Measurements from ENCODE around the gene BAD. TPM values are rescaled to one million over a fixed set of nuclear protein-coding genes. Genes with fewer than 3 reads are reported as not detected.

BAD gene
- total and polyA plus RNA-seq, 10 of the 15 experiments (the other 5 are each of a cell fraction or from before 2014, with no cell fraction given): 1.5 to 67.2 (median 39.6) TPM

DNA sequence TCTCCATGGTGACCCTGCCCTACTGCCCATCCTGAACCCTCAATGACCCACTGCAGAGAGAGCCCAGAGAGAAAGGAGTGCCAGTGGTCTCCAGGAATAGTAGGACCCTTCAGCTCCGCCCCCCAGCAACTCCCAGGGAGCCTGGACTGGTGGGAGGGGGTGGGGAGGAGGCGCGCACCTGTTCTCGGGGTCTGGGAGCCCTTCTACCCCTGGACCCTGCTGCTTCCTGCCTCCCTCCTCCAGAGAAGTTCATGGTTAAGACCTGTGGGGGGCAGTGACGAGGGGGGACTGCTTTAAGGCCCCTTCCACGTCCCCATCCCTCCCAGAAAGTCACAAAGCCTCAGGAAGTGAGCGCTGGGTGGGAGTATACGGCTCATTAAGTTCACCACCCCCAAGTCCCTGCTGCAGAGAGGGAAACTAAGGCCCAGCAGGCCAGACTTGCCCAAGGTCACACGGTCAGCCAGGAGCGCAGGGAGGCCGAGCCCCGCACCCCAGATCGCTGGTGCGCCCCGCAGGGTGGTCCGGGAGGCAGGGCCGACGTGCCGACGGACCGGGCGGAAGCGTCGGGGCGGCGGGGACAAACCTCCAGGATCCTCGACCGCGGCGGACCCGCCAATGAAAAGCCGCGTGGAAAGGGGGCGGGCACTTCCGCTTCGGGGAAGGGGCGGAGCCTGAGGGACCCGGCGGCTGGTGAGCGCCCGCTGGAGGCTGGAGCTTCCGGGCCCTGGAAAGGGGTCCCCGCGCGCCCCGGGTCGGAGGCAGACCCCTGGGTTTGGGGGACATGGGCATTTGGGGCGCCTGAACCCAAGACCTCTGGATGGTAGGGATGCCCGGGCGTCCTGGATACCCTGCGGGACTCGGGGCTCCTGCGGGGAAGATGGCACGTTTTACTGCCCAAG, 58.6 kb downstream of the BAD start, which contains the start of the genes NUDT22 and TRPT1 (continued):
- TF ChIP-seq, protein P1, sequence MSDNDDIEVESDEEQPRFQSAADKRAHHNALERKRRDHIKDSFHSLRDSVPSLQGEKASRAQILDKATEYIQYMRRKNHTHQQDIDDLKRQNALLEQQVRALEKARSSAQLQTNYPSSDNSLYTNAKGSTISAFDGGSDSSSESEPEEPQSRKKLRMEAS (IDR thresholded peaks at IDR 0.05; ENCODE audit: low read depth, low read length): no peak
- TF ChIP-seq, protein P2, sequence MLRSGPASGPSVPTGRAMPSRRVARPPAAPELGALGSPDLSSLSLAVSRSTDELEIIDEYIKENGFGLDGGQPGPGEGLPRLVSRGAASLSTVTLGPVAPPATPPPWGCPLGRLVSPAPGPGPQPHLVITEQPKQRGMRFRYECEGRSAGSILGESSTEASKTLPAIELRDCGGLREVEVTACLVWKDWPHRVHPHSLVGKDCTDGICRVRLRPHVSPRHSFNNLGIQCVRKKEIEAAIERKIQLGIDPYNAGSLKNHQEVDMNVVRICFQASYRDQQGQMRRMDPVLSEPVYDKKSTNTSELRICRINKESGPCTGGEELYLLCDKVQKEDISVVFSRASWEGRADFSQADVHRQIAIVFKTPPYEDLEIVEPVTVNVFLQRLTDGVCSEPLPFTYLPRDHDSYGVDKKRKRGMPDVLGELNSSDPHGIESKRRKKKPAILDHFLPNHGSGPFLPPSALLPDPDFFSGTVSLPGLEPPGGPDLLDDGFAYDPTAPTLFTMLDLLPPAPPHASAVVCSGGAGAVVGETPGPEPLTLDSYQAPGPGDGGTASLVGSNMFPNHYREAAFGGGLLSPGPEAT (IDR thresholded peaks at IDR 0.05; ENCODE audit: low read depth): 0 out of 2 replicates have a peak, but pooled peaks have one; percentile 25
- TF ChIP-seq SUPT20H (IDR thresholded peaks at IDR 0.05; ENCODE audit: borderline replicate concordance, control insufficient read depth, low read depth, low read length) (no peak), ZNF207 (IDR thresholded peaks at IDR 0.05; ENCODE audit: borderline replicate concordance) (no peak), ATF7 (IDR thresholded peaks at IDR 0.05; ENCODE audit: low read depth) (no peak), NBN (IDR thresholded peaks at IDR 0.05) (no peak), BRCA1 (IDR thresholded peaks at IDR 0.05; ENCODE audit: low read depth, low read length) (no peak), MXI1 (IDR thresholded peaks at IDR 0.05; ENCODE audit: low read depth, low read length) (peak; percentile 36; the same call in 1 of the 2 replicates), HCFC1 (IDR thresholded peaks at IDR 0.05; ENCODE audit: low read length) (peak; percentile 34; the same call in 1 of the 2 replicates), ZNF384 (IDR thresholded peaks at IDR 0.05; ENCODE audit: borderline replicate concordance, low read depth, low read length) (no peak), POLR2A (IDR thresholded peaks at IDR 0.05; ENCODE audit: low read depth, low read length) (peak; percentile 71), WRNIP1 (IDR thresholded peaks at IDR 0.05; ENCODE audit: borderline replicate concordance, low read depth, low read length) (no peak), JUNB (IDR thresholded peaks at IDR 0.05) (no peak), NFYB (IDR thresholded peaks at IDR 0.05; ENCODE audit: insufficient read depth, low read depth, low read length) (peak; percentile 64; the same call in 1 of the 2 replicates), IKZF1 (conservative IDR thresholded peaks at IDR 0.05) (peak; percentile 49), MEF2B (IDR thresholded peaks at IDR 0.05; ENCODE audit: partially characterized antibody, poor library complexity, severe bottlenecking) (no peak), ZNF622 (IDR thresholded peaks at IDR 0.05) (no peak), TARDBP (IDR thresholded peaks at IDR 0.05; ENCODE audit: borderline replicate concordance) (no peak), NRF1 (conservative IDR thresholded peaks at IDR 0.05; ENCODE audit: low read depth, low read length) (no peak), LARP7 (IDR thresholded peaks at IDR 0.05) (peak; percentile 58), MTA2 (IDR thresholded peaks at IDR 0.05; ENCODE audit: low read depth) (no peak), TBL1XR1 (IDR thresholded peaks at IDR 0.05; ENCODE audit: low read depth, low read length) (no peak)
- TF ChIP-seq, protein P3, sequence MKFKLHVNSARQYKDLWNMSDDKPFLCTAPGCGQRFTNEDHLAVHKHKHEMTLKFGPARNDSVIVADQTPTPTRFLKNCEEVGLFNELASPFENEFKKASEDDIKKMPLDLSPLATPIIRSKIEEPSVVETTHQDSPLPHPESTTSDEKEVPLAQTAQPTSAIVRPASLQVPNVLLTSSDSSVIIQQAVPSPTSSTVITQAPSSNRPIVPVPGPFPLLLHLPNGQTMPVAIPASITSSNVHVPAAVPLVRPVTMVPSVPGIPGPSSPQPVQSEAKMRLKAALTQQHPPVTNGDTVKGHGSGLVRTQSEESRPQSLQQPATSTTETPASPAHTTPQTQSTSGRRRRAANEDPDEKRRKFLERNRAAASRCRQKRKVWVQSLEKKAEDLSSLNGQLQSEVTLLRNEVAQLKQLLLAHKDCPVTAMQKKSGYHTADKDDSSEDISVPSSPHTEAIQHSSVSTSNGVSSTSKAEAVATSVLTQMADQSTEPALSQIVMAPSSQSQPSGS (IDR thresholded peaks at IDR 0.05; ENCODE audit: low read length): no peak
- TF ChIP-seq, protein P4, sequence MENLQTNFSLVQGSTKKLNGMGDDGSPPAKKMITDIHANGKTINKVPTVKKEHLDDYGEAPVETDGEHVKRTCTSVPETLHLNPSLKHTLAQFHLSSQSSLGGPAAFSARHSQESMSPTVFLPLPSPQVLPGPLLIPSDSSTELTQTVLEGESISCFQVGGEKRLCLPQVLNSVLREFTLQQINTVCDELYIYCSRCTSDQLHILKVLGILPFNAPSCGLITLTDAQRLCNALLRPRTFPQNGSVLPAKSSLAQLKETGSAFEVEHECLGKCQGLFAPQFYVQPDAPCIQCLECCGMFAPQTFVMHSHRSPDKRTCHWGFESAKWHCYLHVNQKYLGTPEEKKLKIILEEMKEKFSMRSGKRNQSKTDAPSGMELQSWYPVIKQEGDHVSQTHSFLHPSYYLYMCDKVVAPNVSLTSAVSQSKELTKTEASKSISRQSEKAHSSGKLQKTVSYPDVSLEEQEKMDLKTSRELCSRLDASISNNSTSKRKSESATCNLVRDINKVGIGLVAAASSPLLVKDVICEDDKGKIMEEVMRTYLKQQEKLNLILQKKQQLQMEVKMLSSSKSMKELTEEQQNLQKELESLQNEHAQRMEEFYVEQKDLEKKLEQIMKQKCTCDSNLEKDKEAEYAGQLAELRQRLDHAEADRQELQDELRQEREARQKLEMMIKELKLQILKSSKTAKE (IDR thresholded peaks at IDR 0.05; ENCODE audit: low read depth, poor library complexity, severe bottlenecking): no peak
- TF ChIP-seq, protein P5, sequence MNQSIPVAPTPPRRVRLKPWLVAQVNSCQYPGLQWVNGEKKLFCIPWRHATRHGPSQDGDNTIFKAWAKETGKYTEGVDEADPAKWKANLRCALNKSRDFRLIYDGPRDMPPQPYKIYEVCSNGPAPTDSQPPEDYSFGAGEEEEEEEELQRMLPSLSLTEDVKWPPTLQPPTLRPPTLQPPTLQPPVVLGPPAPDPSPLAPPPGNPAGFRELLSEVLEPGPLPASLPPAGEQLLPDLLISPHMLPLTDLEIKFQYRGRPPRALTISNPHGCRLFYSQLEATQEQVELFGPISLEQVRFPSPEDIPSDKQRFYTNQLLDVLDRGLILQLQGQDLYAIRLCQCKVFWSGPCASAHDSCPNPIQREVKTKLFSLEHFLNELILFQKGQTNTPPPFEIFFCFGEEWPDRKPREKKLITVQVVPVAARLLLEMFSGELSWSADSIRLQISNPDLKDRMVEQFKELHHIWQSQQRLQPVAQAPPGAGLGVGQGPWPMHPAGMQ (IDR thresholded peaks at IDR 0.05; ENCODE audit: borderline replicate concordance): no peak
